ENCODE measurements around the gene VSIG1.
A peak's percentile ranks its signal among the peaks of the same experiment; 100 is the strongest.

Gene VSIG1

DNA sequence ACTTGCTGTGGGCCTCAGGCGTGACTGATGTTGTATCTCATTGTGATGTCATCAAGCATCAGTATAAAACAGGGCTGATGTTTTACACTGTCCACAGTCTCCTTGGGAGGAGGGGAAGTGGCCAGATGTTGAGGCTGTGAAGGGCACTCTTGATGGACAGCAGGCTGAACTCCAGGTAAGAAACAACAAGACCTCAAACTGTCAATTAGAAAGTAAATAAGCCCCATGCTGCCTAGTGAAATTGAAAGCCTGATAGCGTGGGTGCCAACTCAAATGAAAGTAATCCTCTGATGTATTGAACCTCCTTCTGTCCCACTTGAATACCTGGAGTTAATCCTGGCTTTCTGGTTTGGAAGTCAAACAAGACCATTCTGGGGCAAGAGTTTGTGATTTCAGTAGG is 19.7 kb downstream of the VSIG1 start:
- no peak for DNase-seq (ENCODE audit: low read depth)

DNA sequence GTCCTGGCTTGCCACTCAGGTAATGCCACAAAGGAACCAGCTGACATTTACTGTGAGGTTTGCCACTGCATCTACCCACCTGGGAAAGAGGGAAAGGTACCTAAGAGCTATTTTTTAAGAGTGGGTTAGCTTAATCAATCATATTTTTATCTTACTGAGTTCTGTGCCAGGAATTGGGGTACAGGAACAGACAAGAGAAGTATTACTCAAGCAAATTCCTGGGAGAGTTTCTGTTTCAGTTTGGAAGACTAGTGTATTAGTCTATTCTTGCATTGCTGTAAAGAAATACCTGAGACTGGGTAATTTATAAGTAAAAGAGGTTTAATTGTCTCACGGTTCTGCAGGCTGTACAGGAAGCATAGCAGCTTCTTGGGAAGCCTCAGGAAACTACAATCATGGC is 23.3 kb downstream of the VSIG1 start:
- DNase-seq (ENCODE audit: low read depth): no peak

DNA sequence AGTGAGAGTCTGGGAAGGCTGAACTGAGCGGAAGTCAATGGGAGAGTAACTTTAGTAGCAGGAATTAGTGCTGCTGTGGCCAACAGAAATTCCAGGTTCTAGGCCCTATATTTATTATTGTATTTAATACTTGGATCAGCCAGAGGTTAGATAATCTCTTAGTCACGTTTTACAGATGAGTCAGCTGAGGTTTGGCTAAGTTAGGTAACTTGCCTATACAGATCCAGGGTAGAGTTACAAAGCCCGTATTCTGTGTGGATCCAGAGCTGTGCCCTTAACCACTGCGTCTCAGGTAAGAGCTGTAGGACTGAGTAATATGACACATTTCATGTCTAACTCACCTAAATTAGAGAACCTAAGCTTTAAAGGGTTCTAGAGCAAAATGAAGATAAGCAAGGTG is 26.0 kb downstream of the VSIG1 start:
- no peak for DNase-seq (ENCODE audit: low read depth)

DNA sequence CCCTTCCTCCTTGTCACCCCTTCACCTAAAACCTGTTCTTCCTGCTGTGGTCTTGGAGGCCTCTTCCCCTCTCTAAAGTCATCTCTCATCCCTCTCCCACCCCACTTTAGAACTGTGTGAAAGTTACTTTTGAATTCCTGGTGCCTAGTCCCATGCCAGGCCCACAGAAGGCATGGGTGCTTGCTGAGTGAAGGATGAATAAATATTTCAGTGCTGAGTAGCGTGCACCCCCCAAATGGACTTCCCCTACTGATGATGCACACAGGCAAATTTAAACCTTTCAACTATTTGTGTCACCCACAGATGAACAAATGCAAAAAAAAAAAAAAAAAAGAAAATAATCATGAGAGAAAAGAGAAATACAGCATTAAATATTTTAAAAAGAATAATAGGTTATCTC is 26.7 kb downstream of the VSIG1 start:
- DNase-seq (ENCODE audit: low read depth): no peak

- no peak for DNase-seq (ENCODE audit: low read depth)
These were observed 27.9 kb downstream of the VSIG1 start for GRCh38 chrX:108072746-108073145.

DNA sequence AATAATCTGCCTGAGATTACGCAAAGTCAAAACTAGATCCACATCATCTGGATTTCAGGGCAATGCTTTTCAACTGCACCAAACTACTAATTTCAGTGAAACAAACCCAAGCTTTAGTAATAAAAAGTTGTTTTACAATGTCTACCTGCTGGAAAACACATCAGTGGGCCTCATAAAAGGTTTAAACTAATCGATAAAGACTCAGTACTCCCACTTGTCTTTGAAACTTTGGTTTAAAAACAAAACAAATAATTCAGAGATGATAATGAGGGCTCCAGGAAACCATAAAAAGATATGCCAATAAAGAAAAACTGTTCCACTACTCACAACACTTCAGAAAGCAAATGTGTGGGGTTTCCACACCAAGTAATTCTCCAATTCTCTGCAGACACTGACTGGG is 36.2 kb downstream of the VSIG1 start:
- no peak for DNase-seq (ENCODE audit: low read depth)

GRCh38 chrX:108087792-108088191 is 42.9 kb downstream of the VSIG1 start:
- no peak for DNase-seq (ENCODE audit: low read depth)

DNA sequence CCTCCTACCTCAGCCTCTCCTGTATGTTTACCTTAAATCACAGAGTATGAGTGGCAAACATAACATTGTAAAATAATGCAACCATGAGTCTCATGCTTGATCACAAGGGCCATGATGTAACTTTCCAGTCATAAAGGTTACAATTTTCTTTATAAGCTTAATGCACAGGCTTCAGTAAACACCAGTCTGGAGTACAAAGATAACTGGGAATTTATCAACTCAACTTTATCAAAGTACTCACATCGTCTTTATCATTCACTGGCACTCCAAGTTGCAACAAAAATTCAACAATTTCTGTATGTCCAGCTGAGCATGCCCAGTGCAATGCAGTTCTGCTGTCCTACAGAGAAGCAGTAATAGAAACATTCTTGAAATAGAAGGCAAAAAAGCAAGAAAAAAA is 43.6 kb downstream of the VSIG1 start:
- no peak for DNase-seq (ENCODE audit: low read depth)

DNA sequence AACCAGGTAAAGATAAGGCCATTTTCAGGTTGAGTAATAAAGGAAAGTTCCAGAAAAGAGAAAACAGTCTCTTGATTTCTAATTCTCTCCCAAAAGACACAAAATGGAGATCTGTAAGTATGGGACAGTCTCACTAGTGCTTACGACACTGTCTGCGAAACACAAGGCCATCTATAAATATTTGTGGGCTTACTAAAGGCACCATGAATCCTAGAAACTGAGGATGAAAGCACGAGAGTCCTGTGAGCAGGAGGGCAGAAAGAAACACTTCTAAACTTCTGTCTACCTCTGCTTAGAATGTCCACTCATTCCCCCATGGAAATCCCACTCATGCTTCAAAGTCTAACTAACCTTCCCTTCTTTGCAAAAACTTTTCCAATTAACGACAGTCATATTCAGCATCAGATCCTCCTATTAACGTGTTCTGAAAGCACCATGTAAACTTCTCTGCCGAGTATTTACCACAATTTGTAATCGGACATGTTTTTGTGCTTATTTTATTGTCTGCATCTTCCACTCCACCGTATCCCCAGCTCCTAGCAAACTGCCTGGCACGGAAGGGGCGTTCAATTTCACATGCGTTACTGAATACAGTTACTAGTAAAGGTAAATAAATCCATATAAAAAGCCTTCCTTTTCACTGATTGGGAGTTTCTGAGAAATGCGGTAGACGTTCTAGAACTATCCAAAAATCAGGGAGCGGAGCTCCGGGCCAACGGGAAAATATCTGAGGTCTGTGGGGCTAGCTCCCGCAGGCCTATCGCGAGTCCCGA is 45.8 kb downstream of the VSIG1 start:
- no peak for DNase-seq (ENCODE audit: low read depth)

GRCh38 chrX:108091264-108091877 is 46.5 kb downstream of the VSIG1 start, which contains the start of the genes ATG4A and PSMD10:
ATG4A (plus strand) TSS chrX:108091778; CDS start chrX:108091827, 49 bp downstream.
PSMD10 (minus strand) TSS chrX:108091542; CDS start chrX:108091520, 22 bp downstream.
- DNase-seq (ENCODE audit: low read depth): peak; percentile 89

DNA sequence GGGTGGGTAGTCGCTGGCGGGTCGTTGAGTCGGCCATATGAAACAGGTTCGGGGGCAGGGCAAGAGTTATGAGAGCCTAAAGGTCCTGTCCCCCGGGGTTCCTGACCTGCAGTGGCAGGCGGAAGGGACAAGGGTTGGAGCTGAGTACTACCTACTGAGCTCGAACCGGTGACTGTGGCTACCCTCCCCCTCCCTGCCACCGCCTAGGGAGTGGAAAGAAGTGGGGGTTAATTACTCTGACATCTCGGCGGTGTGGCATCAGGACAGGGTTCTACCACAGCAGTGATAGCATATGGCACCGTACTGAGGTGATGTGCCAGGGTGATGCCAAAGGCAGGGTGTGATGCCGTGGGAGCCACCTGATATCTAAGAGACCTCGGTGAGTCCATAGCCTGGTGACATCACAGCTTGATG is 47.0 kb downstream of the VSIG1 start:
- DNase-seq (ENCODE audit: low read depth): no peak

DNA sequence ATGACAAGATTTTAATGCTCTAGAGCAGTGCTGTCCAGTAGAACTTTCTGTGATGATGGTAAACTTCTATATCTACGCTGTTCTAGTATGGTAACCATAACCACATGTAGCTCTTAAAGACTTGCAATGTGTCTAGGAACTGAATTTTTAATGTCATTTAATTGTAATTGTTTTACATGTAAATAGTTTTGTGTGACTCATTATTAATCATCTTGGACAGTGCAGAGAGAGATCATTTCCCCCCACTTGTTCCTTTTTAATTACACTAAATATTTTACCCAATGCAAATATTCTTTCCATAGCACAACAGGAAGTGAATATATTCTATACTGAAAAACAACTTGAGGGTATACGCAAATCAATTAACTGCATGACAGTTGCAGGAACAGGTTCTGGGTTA is 52.5 kb downstream of the VSIG1 start:
- DNase-seq (ENCODE audit: low read depth): no peak

GRCh38 chrX:108105473-108105872 is 60.6 kb downstream of the VSIG1 start:
- no peak for DNase-seq (ENCODE audit: low read depth)

- DNase-seq (ENCODE audit: low read depth): no peak
These were observed 69.7 kb downstream of the VSIG1 start for GRCh38 chrX:108114541-108114940.

- no peak for DNase-seq (ENCODE audit: low read depth)
These were observed 73.1 kb downstream of the VSIG1 start for GRCh38 chrX:108117988-108118387.

- no peak for DNase-seq (ENCODE audit: low read depth)
These were observed 76.4 kb downstream of the VSIG1 start for GRCh38 chrX:108121291-108121690.

DNA sequence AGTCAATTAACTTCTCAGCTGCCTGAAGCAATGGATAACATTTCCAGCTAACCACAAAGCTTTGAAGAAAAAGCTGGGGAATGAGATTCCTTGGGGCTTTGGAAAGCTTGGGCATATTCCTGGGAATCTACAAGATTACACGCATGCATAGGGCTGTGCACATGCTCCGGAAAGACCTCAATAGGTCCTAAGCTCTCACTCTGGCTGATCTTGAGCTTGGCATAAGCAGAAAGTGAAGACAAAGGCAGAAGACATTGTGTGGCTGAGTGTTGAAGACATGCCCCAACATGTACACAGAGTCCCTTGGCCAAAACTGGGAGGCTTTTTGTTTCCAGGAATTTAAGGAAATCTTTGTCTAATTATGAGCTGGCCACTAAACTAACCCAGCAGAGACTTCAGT is 77.9 kb downstream of the VSIG1 start:
- no peak for DNase-seq (ENCODE audit: low read depth)

DNA sequence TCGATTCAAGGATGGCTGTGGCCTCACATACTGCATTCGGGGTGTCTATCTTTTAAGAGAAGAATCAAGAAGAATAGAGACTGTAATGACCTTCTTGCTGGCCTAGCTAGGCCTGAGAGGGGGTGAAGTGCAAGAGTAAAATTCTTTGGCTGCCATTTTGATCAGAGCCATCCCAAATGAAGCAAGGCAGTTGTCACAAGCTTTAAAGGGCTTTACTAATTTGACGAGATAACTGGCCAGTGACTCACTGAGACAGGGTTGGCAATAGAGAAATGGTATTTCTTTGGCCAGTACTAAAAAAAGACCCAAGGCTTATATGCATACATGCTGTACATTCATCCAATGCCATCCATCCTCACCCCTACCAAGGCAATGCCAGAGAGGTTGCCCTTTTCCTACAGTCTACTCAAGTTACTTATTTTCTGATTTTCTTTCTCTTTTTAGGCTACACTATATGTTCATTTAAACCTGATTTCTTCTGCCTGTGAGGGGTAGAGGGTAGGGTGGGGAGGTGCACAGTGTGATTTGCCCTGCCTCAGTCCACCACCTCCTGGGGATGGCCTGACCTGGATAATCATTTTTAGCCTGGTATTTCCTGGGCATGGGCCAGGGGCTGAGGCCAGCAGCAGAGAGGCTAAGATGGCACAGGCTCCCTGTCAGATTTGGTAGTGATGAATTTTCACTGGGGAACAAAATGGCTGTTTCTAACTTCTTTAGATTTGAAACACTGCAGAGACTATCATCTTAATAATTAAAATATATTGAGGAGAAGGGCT is 78.9 kb downstream of the VSIG1 start:
- DNase-seq (ENCODE audit: low read depth): no peak

GRCh38 chrX:108126661-108127060 is 81.8 kb downstream of the VSIG1 start:
- DNase-seq (ENCODE audit: low read depth): no peak

- no peak for DNase-seq (ENCODE audit: low read depth)
These were observed 82.3 kb downstream of the VSIG1 start for GRCh38 chrX:108127152-108127551.
